DND-41 (cell line): ENCODE data around the gene RUNX1.

Experiments
- ATAC-seq: fragments of 200-7000 bp; cut with Tn5 transposase; 3 replicates; pipeline ENCODE4 v1.9.1; 2021; ENCODE audit warnings: low read depth; ENCODE audit not compliant: insufficient read depth
- DNase-seq: peaks from one replicate; pipeline ENCODE4 v3.0.0-alpha.2; 2020
- H2AFZ ChIP-seq: 2 replicates; pipeline ENCODE4 v1.6.0; 2012; ENCODE audit warnings: low read depth, low read length
- H3K27ac ChIP-seq: 2 replicates; pipeline ENCODE4 v1.5.1; 2012; ENCODE audit warnings: low read length, inconsistent platforms
- H3K27me3 ChIP-seq: fragments of 200-600 bp; sonication (generic); 2 replicates; pipeline ENCODE4 v1.6.0; 2012; ENCODE audit warnings: low read length, mild to moderate bottlenecking, inconsistent platforms; ENCODE audit not compliant: insufficient read depth, poor library complexity
- H3K36me3 ChIP-seq: 2 replicates; pipeline ENCODE4 v1.5.1; 2012; ENCODE audit warnings: low read length, inconsistent platforms; ENCODE audit not compliant: insufficient read depth
- H3K4me1 ChIP-seq: 2 replicates; pipeline ENCODE4 v1.5.1; 2012; ENCODE audit warnings: mild to moderate bottlenecking, low read length; ENCODE audit not compliant: insufficient read depth
- H3K4me2 ChIP-seq: 2 replicates; pipeline ENCODE4 v1.6.0; 2012; ENCODE audit warnings: mild to moderate bottlenecking, moderate library complexity, low read length, inconsistent platforms; ENCODE audit not compliant: insufficient read depth
- H3K4me3 ChIP-seq, 2 experiments: fragments of 200-600 bp in 1 of 2; shearing (Covaris generic) in 1 of 2; 2 replicates each; pipeline ENCODE4 v1.5.1; 2012 to 2016; ENCODE audit warnings: inconsistent platforms in 2 of 2, low read length in 2 of 2, mild to moderate bottlenecking in 2 of 2, low read depth in 1 of 2, moderate library complexity in 1 of 2
- H3K79me2 ChIP-seq: 2 replicates; pipeline ENCODE4 v1.6.0; 2012; ENCODE audit warnings: low read length, inconsistent platforms; ENCODE audit not compliant: insufficient read depth
- H3K9ac ChIP-seq: 2 replicates; pipeline ENCODE4 v1.6.0; 2012; ENCODE audit warnings: low read depth, mild to moderate bottlenecking, inconsistent platforms, low read length, moderate library complexity
- H3K9me3 ChIP-seq: 2 replicates; pipeline ENCODE4 v1.5.1; 2012; ENCODE audit warnings: low read length, moderate library complexity, mild to moderate bottlenecking, inconsistent platforms; ENCODE audit not compliant: insufficient read depth, severe bottlenecking
- H4K20me1 ChIP-seq: 2 replicates; pipeline ENCODE4 v1.6.0; 2012; ENCODE audit warnings: low read length; ENCODE audit not compliant: insufficient read depth
- EZH2 ChIP-seq: IDR thresholded peaks from 3 replicates; pipeline ENCODE4 v1.6.1; 2012; ENCODE audit warnings: borderline replicate concordance, low read depth, mild to moderate bottlenecking, moderate library complexity, low read length, inconsistent platforms; ENCODE audit not compliant: severe bottlenecking
- TF ChIP-seq, protein P1 (sequence below): IDR thresholded peaks from 2 replicates; pipeline ENCODE4 v1.5.1; 2012; ENCODE audit warnings: borderline replicate concordance, low read length, moderate library complexity, mild to moderate bottlenecking; ENCODE audit not compliant: poor library complexity, severe bottlenecking; ENCODE audit errors: extremely low read depth

The RUNX1 gene

DNA sequence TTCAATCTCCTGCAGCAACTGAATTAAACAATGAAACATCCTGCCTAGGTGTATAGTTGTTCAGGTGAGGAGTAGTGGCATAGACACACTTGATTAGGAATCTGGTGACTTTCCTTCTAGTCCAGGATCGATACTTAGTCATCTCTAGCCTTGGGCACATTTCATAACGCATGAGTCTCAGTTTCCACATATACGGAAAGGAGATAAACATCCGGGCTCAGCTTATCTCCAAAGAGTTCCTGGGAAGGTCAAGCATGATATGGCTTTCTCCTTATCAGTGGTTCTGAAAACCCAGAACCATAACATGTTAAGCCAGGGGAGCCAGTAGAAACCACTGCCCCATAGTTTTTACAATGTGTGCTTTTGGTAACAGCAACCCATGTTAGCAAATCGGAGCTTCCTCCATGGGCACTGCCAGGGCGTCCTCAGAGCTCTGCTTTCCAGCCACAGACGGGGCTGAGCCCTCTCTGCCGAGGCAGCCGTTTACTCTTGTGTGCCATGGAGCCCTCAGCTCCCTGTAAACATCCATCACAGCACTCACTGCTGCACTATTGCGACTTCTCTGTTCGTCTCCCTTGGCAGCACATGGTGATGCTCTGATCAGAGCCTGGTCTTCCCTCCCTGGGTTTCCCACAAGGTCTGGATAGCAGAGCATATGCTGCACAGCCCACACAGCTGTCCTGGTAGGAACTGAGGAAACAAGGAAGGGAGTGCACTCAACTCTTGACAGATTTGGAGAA, 34.6 kb downstream of the RUNX1 start:
- DNase-seq (no peak), ATAC-seq (peak; percentile 10; the same call in 1 of the 3 replicates)
- Histone ChIP-seq H2AFZ (no peak overlapping the region), H4K20me1 (peaks cover 8% of the 10 kb centered on the region; the same call in 1 of the 2 replicates), H3K27ac (peak overlapping the region; percentile 94), H3K27me3 (no peaks in the 10 kb centered on the region), H3K9ac (peak overlapping the region; percentile 4; the same call in 1 of the 2 replicates), H3K79me2 (peaks cover 97% of the 10 kb centered on the region), H3K36me3 (peaks cover 57% of the 10 kb centered on the region), H3K4me3 (no peak overlapping the region; a peak in 1 of 4 replicates), H3K4me2 (peak overlapping the region; percentile 32), H3K9me3 (no peaks in the 10 kb centered on the region), H3K4me1 (peaks cover 99% of the 10 kb centered on the region)
- no peak for TF ChIP-seq EZH2
- TF ChIP-seq, protein P1, sequence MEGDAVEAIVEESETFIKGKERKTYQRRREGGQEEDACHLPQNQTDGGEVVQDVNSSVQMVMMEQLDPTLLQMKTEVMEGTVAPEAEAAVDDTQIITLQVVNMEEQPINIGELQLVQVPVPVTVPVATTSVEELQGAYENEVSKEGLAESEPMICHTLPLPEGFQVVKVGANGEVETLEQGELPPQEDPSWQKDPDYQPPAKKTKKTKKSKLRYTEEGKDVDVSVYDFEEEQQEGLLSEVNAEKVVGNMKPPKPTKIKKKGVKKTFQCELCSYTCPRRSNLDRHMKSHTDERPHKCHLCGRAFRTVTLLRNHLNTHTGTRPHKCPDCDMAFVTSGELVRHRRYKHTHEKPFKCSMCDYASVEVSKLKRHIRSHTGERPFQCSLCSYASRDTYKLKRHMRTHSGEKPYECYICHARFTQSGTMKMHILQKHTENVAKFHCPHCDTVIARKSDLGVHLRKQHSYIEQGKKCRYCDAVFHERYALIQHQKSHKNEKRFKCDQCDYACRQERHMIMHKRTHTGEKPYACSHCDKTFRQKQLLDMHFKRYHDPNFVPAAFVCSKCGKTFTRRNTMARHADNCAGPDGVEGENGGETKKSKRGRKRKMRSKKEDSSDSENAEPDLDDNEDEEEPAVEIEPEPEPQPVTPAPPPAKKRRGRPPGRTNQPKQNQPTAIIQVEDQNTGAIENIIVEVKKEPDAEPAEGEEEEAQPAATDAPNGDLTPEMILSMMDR = no peak

DNA sequence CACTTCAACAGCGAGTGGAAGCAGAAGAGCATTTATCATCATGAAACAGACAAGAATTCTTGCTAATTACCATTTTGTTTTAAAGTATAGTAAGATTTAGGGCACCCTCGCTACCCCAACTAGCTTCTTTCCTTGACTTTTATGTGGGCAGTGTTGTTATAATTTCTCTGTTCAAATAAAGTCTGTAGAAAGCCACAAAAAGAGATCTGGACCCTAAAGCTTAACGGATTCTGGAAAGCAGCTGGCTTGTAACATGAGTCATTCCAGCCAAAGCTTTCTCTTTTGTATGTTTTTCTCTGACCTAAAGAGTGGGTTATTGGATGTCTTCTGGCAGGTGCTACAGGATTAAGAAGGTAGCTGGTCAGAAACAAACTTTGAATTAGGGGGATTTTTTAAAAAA, 37.4 kb downstream of the RUNX1 start:
- no peak overlapping the region for H2AFZ ChIP-seq
- ATAC-seq (peak; percentile 85), DNase-seq (peak; percentile 60)
- no peaks in the 10 kb centered on the region for H3K27me3 ChIP-seq
- H3K4me1 ChIP-seq = peaks cover 99% of the 10 kb centered on the region
- peak overlapping the region; percentile 55 for H3K9ac ChIP-seq
- H3K27ac ChIP-seq = peak overlapping the region; percentile 94
- TF ChIP-seq EZH2 = no peak
- TF ChIP-seq, protein P1 = peak; percentile 17
- no peaks in the 10 kb centered on the region for H3K9me3 ChIP-seq
- peak overlapping the region; percentile 64 for H3K4me2 ChIP-seq
- peaks cover 6% of the 10 kb centered on the region for H4K20me1 ChIP-seq
- H3K4me3 ChIP-seq = peak overlapping the region in 1 of 2 experiments; percentile 44; a peak in 2 of 4 replicates
- H3K79me2 ChIP-seq = peaks cover 97% of the 10 kb centered on the region
- peaks cover 64% of the 10 kb centered on the region for H3K36me3 ChIP-seq

DNA sequence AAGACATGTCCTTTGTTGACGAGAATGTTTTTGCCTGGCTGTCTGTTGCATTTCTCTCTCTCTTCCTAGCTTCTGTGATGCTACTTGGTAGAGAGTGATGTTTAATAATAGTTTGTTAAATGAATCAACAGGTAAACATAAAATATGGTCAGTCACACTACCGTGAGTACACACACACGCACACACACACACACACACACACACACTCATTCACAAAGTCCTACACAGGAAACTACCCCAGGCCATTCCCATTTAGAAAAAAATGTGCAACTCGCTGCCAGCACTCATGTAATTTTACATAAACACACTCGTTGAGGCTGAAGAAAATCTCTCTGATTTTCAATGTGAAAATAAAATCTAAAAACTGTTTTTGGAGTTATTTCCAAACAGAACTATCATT, 38.7 kb downstream of the RUNX1 start:
- Histone ChIP-seq H4K20me1 (peaks cover 17% of the 10 kb centered on the region), H3K27me3 (no peaks in the 10 kb centered on the region), H3K9me3 (no peaks in the 10 kb centered on the region), H3K27ac (peak overlapping the region; percentile 94), H3K9ac (peak overlapping the region; percentile 55; the same call in 1 of the 2 replicates), H3K36me3 (peaks cover 65% of the 10 kb centered on the region), H3K4me1 (peaks cover 99% of the 10 kb centered on the region), H3K4me2 (peak overlapping the region; percentile 64; the same call in 1 of the 2 replicates), H3K4me3 (no peak overlapping the region), H2AFZ (no peak overlapping the region), H3K79me2 (peaks cover 97% of the 10 kb centered on the region)
- peak; percentile 37 for DNase-seq
- no peak for TF ChIP-seq EZH2
- TF ChIP-seq, protein P1 = no peak
- no peak for ATAC-seq
